GM19463 (cell line): Measurements from ENCODE around the gene SIMC1.

ENCODE experiments used
- ATAC-seq: cut with Tn5 transposase; IDR thresholded peaks from one replicate; pipeline ENCODE4 v1.9.1; 2021; ENCODE audit warnings: mild to moderate bottlenecking, moderate library complexity; ENCODE audit not compliant: unreplicated experiment

SIMC1 gene

GRCh38 chr5:176361437-176362232 lies 123.4 kb downstream of the SIMC1 start, which contains the start of gene KIAA1191:
TSS of gene KIAA1191 (minus strand) at chr5:176361764. CDS start at chr5:176359508, 2,256 bp downstream.
- ATAC-seq = peak; percentile 85

GRCh38 chr5:176362233-176362490 lies 123.9 kb downstream of the SIMC1 start:
- ATAC-seq = no peak

- no peak for ATAC-seq
These were observed 126.6 kb downstream of the SIMC1 start for GRCh38 chr5:176364765-176365350.

DNA sequence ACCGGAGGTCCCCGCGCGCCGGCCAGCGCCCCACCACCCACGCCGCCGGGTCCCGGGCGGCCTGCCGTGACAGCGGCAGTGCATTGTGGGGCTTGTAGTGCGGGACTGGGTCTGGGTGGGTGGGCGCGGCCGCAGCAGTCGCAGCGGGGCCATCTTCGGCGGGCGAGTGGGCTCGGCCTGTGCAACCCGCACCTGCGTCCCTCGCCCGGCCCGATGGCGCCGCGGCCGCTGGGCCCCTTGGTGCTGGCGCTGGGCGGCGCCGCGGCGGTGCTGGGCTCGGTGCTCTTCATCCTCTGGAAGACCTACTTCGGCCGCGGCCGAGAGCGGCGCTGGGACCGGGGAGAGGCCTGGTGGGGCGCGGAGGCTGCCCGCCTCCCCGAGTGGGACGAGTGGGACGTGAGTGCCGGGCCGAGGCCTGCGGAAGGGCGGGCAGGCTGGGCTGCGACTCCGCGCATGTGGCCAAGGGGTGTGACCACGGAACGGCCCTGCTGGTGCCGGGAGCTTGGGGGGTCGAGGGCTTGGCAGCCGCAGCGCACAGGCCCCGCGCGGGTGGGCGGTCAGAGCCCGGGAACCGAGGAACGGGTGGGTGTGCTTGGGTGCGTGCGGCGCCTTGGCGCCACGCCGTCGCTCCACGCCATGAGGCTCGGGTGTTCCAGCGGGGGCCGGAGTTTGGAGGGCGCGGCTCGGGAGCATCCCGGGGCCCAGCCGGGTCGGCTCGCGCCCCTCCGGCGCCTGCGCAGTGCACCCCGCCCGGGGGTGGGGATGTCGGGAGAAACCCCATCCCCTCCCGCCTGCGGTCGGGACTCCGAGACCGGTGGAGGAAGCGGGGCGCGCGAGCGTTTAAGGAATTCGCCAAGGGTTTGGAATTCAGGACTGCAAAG lies 127.4 kb downstream of the SIMC1 start, which contains the start of gene ARL10:
ARL10 (plus strand) TSS at position 137 of the 881 bp plus-strand sequence; CDS start at position 214, 77 bp downstream.
- peak; percentile 44 for ATAC-seq

DNA sequence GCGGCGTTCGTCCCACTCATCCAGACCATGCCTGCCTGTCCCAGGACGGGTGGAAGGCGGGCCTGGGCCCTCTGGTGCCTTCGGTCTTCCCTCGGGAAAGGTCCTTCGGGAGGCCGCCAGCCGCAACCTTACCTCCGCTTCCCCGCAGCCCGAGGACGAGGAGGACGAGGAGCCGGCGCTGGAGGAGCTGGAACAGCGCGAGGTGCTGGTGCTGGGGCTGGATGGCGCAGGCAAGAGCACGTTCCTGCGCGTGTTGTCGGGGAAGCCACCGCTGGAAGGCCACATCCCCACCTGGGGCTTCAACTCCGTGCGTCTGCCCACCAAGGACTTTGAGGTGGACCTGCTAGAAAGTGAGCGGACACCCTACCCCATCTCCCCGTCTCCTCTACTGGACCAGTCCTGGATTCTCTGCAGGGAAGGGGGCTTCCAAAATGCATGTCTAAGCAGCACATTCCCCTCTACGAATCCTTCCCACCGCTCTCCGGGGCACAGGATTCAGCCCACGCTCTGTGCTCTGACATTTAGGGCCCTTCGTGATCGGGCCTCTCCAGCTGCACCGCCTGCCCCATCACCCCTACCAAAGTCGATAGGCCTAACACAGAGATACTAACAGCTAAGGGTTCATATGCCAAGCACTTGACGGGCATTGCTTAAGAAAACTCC lies 128.1 kb downstream of the SIMC1 start:
- ATAC-seq = no peak

DNA sequence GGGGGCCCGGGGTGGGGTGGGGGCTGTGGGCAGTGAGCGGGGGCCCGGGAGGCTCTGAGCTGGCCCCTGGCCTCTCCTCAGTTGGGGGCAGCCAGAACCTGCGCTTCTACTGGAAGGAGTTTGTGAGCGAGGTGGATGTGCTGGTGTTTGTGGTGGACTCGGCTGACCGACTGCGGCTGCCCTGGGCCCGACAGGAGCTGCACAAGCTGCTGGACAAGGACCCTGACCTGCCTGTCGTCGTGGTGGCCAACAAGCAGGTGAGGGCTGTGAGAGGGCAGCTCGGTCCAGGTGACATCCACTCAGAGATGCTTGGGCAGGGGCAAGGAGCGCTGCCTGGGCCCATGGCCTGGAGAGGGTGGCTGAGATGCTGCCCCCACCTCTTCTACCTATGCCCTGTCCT lies 130.5 kb downstream of the SIMC1 start:
- no peak for ATAC-seq

GRCh38 chr5:176369934-176370711 lies 131.9 kb downstream of the SIMC1 start:
- no peak for ATAC-seq

DNA sequence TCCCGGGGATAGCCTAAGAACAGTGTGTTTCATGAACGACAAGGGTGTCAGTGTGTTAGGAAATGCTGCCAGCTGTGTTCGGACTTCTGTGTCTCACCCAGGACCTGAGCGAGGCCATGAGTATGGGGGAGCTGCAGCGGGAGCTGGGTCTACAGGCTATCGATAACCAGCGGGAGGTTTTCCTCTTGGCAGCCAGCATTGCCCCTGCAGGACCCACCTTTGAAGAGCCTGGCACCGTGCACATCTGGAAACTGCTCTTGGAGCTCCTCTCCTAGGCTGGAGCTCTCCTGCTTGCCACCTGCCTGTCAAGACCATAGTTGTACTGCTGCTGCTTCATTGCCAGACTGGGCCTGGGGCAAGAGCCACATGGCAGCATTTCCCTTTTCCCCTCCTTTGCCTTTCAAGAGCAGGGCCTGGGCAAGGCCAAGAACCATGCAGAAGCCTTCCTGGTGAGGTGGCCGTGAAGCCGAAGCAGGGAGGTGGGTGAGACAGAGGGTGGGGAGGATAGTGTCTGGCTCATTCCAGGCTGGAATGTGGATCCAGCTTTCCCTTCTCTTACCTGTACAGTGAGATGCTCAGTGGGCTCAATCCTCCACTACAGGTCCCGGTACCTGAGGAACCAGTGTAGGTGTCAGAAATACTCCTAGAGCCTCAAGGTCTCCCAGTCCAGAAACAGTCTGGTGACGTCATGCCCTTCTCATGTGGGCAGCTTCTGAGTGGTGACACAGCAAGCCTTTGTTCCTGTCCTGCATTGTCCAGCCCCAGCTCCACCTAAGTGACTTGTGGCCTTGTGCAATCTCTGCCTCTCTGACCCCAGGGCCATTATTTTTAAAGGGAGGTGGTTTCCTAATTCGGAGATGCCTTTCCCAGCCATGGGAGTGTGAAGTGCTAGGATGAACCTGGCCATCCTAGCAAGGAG lies 133.7 kb downstream of the SIMC1 start:
- ATAC-seq = no peak

DNA sequence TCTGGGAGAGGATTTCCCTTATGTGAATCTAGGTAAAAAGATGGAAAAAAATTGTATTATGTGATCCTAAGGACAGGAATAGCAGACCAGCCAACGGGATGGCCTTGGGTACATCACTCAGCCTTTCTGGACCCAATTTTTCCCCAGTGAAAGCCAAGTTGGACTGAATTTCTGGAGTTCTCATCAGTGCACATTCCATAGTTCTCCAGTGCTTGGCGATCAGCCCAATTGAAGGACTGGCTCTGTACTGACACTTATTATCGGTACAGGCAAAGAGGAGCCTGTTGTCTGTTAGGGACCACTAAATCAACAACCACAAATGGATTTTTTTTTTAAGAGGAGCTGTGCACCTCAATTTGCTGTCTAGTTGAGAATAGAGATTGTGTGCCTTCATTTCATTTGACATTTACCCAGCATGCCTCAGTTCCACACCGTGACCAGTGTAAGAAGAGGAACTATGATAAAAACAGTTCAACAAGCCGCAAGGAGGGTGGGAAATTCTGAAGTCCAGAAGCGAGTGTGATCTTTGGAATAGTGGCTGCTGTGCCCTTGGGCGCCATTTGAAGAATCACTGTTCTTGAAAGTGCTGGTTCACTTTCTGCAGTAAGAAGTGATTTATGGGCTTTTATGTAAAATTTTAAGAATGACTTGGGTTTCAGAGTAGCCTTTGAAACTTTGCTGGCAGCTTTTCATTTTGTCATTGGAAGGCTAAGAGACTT lies 135.0 kb downstream of the SIMC1 start:
- ATAC-seq = no peak

- ATAC-seq = no peak
These were observed 141.7 kb downstream of the SIMC1 start for GRCh38 chr5:176379881-176380280.

- no peak for ATAC-seq
These were observed 143.2 kb downstream of the SIMC1 start for GRCh38 chr5:176381423-176381822.

- ATAC-seq = no peak
These were observed 143.8 kb downstream of the SIMC1 start for GRCh38 chr5:176381979-176382378.

DNA sequence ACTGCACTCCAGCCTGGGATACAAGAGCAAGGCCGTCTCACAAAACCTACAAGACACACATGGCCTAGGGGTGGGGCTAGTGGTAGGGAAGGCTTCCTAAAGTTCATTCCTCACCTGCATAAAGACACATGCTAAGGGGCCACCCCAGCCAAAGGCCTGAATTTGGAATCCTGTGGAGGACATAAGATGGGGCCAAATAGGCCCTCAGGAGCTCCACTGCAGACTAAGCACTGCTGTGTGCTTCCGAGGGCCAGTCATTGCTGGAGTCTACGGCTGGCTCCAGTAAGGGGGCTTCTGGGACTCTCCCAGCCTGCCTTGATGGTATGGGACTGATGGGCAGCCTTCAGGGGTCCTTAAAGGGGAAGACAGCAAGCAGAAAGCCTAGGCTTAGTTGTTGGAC lies 144.5 kb downstream of the SIMC1 start:
- ATAC-seq = no peak

- ATAC-seq = no peak
These were observed 145.2 kb downstream of the SIMC1 start for GRCh38 chr5:176383248-176383905.

DNA sequence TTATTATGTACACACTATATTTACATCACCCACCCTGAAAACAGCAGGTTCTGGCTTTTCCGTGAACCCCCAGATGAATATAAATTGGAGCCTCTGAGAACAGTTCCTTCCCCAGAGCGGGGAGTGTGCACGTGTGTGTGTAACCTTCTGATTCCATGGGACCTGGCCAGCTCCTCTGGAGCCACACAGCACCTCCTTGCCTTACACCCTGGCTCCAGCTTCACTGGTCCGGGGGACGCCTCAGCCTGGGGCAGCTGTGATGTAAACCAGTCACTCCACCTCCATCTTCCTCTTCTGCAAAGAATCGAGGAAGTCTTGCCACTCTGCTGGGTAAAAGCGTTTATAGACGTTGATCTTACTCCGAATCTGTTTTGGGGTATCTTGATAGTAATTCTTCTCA lies 145.7 kb downstream of the SIMC1 start:
- no peak for ATAC-seq

DNA sequence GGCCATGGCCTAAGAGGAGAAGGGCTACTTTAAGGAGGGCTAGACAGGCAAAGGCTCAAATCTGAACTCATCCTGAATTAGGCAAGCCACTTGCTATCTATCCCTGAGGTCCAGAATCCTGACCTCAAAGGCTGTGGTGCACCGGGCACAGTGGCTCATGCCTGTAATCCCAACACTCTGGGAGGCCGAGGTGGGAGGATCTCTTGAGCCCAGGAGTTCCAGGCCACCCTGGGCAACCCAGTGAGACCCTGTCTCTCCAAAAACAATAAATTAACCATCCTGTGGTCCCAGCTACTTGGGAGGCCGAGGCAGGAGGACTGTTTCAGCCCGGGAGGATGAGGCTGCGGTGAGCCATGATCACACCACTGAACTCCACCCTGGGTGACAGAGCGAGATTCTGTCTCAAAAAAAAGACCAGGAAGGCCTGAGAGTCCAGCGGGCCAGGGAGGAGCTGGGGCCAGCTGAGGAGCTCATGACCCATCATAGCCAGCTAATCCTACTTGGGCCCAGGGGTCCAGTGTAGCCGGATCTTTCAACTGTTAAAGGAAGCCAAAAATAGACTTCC lies 146.2 kb downstream of the SIMC1 start:
- no peak for ATAC-seq

DNA sequence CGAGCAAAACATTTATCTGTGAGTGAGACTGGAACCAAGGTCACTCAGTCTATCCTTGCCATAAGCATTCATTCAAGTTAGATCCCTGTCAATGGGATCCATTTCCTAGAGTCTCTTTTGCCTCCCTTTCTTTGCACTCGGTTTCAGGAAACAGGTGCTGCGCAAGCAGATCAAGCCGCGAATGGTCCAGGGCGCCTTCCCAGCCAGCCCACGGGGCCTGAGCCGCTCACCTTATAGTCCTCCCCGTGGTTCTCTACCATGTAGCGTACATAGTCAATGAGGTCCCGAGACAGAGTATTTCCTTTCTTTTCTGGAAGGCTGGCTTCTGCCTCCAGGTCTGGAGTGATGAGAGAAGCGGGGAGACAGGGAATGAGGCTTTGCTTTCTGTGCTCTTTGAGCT lies 146.8 kb downstream of the SIMC1 start:
- ATAC-seq = no peak

DNA sequence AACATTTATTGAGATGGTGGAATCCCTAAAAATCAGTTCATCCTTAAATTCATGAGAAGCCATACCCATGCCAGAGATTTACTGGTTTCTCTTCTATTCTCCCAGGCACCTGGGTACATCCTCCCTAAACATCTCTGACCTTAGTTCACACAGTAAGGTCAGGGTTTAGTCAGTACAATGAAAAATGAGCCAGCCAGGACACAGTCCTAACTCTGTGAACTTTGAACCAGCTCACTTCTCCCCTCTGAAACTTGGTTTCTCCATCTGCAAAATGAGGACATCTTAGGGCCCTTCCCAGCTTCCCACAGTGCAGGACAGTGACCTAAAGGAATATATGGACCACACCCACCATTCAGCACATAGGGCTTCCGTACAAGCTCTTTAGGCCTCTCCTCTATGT lies 148.3 kb downstream of the SIMC1 start:
- ATAC-seq = no peak
